Measurements from ENCODE around the gene GAB4. TPM values are rescaled to one million over a fixed set of nuclear protein-coding genes. Genes with fewer than 3 reads are reported as not detected.

Gene GAB4, protein sequence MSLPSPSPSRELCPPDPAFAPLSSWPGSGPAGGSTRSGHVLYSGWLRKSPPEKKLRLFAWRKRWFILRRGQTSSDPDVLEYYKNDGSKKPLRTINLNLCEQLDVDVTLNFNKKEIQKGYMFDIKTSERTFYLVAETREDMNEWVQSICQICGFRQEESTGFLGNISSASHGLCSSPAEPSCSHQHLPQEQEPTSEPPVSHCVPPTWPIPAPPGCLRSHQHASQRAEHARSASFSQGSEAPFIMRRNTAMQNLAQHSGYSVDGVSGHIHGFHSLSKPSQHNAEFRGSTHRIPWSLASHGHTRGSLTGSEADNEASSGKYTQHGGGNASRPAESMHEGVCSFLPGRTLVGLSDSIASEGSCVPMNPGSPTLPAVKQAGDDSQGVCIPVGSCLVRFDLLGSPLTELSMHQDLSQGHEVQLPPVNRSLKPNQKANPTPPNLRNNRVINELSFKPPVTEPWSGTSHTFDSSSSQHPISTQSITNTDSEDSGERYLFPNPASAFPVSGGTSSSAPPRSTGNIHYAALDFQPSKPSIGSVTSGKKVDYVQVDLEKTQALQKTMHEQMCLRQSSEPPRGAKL
- polyA plus RNA-seq (2012; ENCODE audit: insufficient read length, low read depth), result not detected

DNA sequence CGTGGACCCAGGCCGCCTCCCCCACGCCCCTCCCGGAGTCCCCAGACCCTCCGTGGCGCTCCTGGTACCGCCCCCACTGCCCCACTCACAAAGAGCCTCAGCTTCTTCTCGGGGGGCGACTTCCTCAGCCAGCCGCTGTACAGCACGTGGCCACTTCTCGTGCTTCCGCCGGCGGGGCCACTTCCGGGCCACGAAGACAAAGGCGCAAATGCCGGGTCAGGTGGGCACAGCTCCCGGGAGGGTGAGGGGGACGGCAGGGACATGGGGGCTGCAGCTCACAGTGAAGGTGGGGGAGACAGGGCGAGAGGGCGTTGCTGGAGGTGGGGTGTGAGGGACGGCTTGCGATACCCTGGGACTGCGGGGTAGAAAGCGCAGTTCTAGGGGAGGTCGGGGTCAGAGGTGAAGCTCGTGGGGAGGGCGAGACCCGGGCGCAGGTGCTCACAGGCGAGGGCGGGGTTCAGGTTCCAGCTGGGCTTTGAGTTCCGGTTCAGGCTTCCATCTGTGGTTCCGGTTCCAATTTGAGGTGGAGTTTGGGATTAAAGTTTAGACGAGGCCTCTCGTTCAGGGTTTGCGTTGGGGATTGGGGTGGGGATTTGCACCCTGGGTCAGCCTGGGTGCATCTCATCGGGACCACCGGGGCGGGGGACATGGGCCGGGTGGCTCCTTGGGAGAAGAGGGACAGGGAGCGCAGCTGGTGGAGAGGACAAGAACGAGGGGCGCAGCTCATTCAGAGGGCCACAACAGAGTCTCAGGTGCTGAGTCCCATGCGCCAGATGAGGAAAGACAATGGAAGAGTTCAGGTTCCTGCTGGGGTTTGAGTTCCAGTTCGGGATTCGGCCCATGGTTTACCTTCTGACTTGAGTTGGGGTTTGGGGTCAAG is at the start of gene GAB4:
Gene GAB4, minus strand, starts transcription at position 371 of the 880 bp plus-strand sequence. Its CDS starts 108 bp downstream, at position 263.
- TF ChIP-seq, protein P1, sequence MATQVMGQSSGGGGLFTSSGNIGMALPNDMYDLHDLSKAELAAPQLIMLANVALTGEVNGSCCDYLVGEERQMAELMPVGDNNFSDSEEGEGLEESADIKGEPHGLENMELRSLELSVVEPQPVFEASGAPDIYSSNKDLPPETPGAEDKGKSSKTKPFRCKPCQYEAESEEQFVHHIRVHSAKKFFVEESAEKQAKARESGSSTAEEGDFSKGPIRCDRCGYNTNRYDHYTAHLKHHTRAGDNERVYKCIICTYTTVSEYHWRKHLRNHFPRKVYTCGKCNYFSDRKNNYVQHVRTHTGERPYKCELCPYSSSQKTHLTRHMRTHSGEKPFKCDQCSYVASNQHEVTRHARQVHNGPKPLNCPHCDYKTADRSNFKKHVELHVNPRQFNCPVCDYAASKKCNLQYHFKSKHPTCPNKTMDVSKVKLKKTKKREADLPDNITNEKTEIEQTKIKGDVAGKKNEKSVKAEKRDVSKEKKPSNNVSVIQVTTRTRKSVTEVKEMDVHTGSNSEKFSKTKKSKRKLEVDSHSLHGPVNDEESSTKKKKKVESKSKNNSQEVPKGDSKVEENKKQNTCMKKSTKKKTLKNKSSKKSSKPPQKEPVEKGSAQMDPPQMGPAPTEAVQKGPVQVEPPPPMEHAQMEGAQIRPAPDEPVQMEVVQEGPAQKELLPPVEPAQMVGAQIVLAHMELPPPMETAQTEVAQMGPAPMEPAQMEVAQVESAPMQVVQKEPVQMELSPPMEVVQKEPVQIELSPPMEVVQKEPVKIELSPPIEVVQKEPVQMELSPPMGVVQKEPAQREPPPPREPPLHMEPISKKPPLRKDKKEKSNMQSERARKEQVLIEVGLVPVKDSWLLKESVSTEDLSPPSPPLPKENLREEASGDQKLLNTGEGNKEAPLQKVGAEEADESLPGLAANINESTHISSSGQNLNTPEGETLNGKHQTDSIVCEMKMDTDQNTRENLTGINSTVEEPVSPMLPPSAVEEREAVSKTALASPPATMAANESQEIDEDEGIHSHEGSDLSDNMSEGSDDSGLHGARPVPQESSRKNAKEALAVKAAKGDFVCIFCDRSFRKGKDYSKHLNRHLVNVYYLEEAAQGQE (IDR thresholded peaks at IDR 0.05; ENCODE audit: insufficient read depth in 1 of 2, low read depth in 2 of 2, low read length in 2 of 2), result no peak
- TF ChIP-seq TAF1 (IDR thresholded peaks at IDR 0.05; ENCODE audit: borderline replicate concordance, insufficient read depth, low read length) (no peak), POLR2AphosphoS5 (IDR thresholded peaks at IDR 0.05; ENCODE audit: low read depth, low read length) (no peak), FOXP2 (optimal IDR thresholded peaks at IDR 0.05; ENCODE audit: borderline replicate concordance, extremely low read depth, extremely low read length, insufficient read depth) (no peak), SIN3A (IDR thresholded peaks at IDR 0.05; ENCODE audit: borderline replicate concordance, insufficient read depth, low read length) (no peak)

DNA sequence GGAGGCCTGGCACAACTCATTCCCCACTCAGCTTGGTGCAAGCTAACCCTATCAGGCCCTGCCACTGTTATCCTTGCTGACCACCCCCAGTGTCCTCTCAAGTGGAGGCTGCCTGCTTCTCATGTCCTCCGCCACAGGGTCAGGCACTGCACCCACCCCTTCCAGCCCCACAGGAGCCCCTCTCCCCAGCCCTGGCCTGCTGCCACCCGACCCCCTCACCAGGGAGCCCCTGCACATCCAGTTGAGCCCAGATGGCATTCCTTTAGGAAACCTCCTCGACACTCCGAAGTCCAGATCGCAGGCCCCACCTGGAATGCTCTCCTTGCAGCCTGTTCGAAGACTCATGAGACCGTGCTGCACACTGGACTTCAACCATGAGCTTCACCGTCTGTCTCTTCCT is 48.8 kb upstream of the GAB4 start:
- TF ChIP-seq POLR2AphosphoS5 (IDR thresholded peaks at IDR 0.05; ENCODE audit: low read depth, low read length) (no peak), FOXP2 (optimal IDR thresholded peaks at IDR 0.05; ENCODE audit: borderline replicate concordance, extremely low read depth, extremely low read length, insufficient read depth) (no peak), SIN3A (IDR thresholded peaks at IDR 0.05; ENCODE audit: borderline replicate concordance, insufficient read depth, low read length) (no peak), TAF1 (IDR thresholded peaks at IDR 0.05; ENCODE audit: borderline replicate concordance, insufficient read depth, low read length) (no peak)
- TF ChIP-seq, protein P1 (IDR thresholded peaks at IDR 0.05; ENCODE audit: insufficient read depth in 1 of 2, low read depth in 2 of 2, low read length in 2 of 2), result no peak

DNA sequence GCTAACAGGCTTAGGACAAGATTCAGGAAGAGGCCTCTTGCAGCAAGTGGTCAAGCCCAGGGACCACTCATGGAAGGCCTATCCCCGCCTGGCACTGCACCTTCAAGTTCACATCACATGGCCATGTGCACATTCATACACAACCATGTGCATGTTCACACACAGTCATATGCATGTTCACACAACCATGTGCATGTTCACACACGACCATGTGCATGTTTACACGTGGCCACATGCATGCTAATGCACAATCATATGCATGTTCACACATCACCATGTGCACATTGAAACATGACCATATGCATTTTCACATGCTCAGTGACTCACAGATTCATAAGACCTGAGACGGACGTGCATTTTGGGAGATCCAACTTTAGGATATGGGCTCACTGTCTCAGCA is 48.0 kb upstream of the GAB4 start:
- no peak for TF ChIP-seq SIN3A (IDR thresholded peaks at IDR 0.05; ENCODE audit: borderline replicate concordance, insufficient read depth, low read length)
- no peak for TF ChIP-seq TAF1 (IDR thresholded peaks at IDR 0.05; ENCODE audit: borderline replicate concordance, insufficient read depth, low read length)
- TF ChIP-seq, protein P1 (IDR thresholded peaks at IDR 0.05; ENCODE audit: insufficient read depth in 1 of 2, low read depth in 2 of 2, low read length in 2 of 2), result no peak
- TF ChIP-seq FOXP2 (optimal IDR thresholded peaks at IDR 0.05; ENCODE audit: borderline replicate concordance, extremely low read depth, extremely low read length, insufficient read depth), result no peak
- no peak for TF ChIP-seq POLR2AphosphoS5 (IDR thresholded peaks at IDR 0.05; ENCODE audit: low read depth, low read length)

DNA sequence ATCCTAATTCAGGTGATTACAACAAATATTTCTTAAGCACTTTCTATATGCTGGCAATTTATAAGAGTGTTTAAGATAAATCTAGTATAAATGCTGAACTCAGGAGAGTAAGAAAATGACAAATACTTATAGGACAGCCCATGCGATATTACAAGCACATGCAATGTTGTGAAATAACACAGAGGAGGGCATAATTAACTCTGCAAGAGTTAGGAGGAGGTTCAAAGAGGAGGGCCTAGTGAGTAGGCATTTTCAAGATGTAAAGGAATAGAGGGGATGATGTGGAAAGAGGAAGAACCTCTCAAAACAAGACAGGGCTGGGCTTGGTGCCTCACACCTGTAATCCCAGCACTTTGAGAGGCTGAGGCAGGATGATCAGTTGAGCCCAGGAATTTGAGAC is 39.6 kb upstream of the GAB4 start:
- no peak for TF ChIP-seq SIN3A (IDR thresholded peaks at IDR 0.05; ENCODE audit: borderline replicate concordance, insufficient read depth, low read length)
- no peak for TF ChIP-seq TAF1 (IDR thresholded peaks at IDR 0.05; ENCODE audit: borderline replicate concordance, insufficient read depth, low read length)
- TF ChIP-seq FOXP2 (optimal IDR thresholded peaks at IDR 0.05; ENCODE audit: borderline replicate concordance, extremely low read depth, extremely low read length, insufficient read depth), result no peak
- no peak for TF ChIP-seq POLR2AphosphoS5 (IDR thresholded peaks at IDR 0.05; ENCODE audit: low read depth, low read length)
- TF ChIP-seq, protein P1 (IDR thresholded peaks at IDR 0.05; ENCODE audit: insufficient read depth in 1 of 2, low read depth in 2 of 2, low read length in 2 of 2), result no peak
